Stimulated activated CD8-positive, alpha-beta memory T cell treated with anti-CD3 and anti-CD28 coated beads, Interleukin-2, amount 100 ng/mL, for 48 hours (primary cell): ENCODE data around the gene SSR1.

Experiments used
- DNase-seq, 2 donors: peaks; one replicate each; pipeline ENCODE4 v3.0.0-alpha.2; 2020; ENCODE audit warnings: low read depth in 2 of 2

The SSR1 gene

GRCh38 chr6:7258231-7258763 is 54.7 kb downstream of the SSR1 start:
- no peak for DNase-seq

DNA sequence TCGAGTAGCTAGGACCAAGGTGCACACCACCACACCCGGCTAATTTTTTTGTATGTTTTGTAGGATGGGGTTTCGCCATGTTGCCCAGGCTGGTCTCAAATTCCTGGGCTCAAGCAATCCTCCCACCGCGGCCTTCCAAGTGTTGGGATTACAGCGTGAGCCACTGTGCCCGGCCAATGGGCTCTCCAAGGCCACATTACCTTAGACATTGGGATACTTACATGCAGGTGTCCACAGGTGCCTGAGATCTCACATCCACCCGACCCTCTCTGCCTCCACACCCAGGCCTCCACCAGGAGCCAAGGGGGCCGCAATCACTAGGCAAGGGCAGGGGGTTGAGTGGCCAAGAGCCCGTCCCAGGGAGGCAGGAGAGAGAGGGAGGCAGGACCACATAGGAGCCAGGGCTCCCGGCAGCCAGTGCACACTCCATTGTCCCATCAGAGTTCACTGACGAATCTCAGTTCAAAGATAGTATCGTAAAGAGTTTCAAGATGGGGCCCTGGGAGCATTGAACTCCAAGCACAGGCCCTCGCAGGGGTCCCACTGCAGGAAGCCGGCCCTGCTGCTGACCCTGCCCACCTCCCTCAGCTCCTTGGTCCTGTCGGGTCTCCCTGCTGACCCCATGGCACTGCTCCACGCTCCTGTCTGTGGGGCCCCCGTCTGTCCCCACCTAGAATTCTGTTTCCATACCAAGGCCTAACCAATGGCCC is 55.3 kb downstream of the SSR1 start:
- DNase-seq = no peak

DNA sequence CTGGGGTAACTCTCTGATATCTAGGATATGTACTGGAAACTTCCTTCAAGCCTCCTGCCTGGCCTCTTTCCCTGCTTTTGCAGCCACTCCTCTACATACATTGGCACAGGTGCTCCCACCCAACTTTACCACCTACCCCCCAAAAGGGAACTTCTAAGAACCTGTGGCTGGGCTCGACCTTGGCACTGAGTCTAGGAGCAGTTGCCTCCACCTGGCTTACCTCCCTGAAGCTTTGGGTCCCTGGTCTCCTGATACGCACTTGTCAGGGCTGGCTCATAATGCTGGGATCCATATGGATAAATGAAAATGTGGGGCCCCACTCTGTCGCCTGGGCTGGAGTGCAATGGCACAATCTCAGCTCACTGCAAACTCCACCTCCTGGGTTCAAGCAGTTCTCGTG is 56.2 kb downstream of the SSR1 start:
- DNase-seq = no peak

GRCh38 chr6:7255918-7256317 is 57.1 kb downstream of the SSR1 start:
- DNase-seq = no peak

DNA sequence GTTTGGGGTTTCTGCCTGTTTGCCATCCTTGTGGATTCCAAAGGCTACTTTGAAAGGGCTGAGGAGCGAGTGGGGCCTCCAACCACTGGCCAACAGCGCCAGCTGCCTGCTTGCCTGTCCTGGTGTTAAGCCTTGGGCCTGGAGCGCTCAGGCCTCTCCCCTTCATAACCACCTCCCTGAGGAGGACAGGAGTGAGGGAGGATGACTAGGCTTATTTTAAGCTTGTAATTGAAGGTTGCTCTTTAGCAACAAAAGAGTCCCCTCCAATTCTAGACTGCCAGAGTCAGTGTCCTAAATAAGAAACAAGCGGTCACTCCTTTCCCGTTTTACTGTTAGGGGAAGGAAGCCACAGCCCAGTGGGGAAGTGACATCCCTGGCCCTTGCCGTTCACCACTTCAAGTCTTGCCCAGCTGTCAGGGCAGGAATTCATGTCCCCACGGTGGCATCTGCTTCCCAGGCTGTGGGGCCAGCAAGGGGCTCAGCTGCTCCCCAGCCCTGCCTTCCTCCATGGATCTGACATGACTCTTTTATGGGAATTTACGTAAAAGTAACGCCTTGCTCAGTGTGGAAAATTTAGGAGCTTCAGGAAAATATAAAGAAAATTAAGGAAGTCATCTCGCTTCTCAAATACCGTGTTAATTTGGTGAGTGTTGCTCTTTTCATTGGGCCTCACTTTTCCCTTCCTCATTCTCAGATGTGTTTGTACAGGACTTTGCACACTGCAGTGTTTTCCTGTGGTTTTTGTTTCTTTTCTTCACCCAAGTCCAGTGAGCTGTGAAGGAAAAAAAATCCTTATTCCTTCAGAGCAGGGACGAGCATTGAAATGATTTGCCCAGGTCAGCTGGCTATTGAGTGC is 57.8 kb downstream of the SSR1 start:
- no peak for DNase-seq

DNA sequence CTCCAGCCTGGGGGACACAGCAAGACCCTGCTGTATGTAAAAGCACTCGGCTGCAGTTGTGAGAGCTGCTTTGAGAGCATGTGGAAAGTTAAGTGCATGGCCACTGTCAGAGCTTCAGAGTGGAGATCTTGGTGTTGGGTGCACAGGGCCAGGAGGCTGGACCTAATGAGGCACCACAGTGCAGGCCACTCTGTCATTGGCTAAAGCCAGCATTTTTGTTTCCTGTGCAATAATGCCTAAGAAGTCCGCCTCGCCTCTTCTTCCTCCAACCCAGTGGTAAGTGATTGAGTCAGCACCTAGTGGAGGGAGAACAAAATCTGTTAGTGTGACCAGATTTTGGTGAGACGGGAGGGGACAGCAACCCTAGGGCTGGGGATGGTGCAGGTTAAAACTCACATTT is 60.6 kb downstream of the SSR1 start:
- no peak for DNase-seq

DNA sequence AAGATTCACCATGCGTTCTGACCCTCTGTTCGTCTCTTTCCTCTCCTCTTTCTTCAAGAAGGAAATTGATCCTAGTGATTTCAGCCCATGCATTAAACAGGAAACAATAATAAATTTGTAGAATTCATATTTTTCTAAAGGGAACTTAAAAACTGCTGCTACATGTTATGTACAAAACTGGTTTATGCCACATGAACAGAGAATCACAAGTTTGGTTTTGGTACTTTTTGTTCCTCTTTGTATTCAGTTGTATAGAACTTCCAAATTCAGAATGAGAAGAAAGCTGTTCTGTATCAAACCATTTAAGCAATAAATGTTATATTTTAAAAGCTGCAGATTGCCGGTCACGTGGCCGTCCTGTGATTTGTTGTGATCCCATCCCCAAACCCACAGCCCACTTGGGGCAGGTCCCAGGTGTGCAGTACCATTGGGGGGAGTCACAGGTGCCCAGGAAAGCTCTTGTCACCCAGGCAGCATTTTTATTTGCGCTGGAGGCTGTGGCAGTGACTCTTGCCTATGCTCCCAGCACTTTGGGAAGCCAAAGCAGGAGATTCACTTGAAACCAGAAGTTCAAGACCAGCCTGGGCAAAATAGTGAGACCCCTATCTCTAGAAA is 61.2 kb downstream of the SSR1 start:
- no peak for DNase-seq

GRCh38 chr6:7250812-7251211 is 62.2 kb downstream of the SSR1 start:
- no peak for DNase-seq

GRCh38 chr6:7249946-7250643 is 62.9 kb downstream of the SSR1 start:
- no peak for DNase-seq

- DNase-seq = no peak
Measured at GRCh38 chr6:7249391-7249790, 63.6 kb downstream of the SSR1 start.

DNA sequence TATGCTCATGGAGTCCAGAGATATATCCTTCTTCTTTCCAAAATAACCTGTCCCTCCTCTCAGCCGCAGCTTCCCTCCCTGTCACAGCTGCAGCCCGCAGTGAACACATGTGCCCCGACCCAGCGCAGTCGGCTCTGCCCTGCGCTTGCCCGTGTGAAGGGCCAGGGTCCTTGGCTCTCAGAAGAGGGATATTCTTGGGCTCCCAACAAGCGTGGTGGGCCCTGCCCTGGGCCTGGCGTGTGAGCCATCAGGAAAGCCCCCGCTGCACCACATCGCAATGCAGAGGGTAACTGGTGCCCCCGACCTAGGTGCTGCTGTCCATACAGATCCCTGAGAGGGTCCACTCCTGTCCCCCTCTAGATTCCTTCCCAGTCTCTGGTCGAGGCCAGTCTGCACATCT is 65.2 kb downstream of the SSR1 start:
- DNase-seq = no peak

DNA sequence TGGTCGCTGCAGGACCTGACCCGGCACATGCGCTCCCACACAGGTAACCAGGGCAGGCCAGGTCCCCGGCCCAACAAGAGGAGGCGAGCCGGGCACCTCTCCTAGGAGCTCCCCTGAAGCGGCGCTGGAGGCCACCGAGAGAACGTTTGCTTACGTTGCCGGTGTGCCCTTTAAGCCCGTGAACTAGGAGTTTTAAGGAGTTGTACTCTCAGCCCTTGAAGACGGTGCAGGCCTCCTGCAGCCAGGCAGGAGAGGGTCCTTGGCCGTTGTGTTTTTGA is 65.9 kb downstream of the SSR1 start:
- no peak for DNase-seq

DNA sequence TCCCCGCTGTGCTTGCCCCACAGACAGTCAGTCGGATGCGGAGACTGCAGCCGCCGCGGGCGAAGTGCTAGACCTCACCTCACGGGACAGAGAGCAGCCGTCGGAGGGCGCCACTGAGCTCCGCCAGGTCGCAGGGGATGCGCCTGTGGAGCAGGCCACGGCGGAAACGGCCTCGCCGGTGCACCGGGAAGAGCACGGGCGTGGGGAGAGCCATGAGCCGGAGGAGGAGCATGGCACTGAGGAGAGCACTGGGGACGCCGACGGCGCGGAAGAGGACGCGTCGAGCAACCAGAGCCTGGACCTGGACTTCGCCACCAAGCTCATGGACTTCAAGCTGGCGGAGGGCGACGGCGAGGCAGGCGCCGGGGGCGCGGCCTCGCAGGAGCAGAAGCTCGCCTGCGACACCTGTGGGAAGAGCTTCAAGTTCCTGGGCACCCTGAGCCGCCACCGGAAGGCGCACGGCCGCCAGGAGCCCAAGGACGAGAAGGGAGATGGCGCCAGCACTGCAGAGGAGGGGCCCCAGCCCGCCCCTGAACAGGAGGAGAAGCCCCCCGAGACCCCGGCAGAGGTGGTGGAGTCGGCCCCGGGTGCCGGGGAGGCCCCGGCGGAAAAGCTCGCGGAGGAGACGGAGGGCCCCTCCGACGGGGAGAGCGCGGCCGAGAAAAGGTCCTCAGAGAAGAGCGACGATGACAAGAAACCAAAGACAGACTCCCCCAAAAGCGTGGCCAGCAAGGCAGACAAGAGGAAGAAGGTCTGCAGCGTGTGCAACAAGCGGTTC is 66.4 kb downstream of the SSR1 start:
- no peak for DNase-seq

- DNase-seq = no peak
Measured at GRCh38 chr6:7245668-7246393, 67.2 kb downstream of the SSR1 start.

- no peak for DNase-seq
Measured at GRCh38 chr6:7243179-7243981, 69.6 kb downstream of the SSR1 start.

DNA sequence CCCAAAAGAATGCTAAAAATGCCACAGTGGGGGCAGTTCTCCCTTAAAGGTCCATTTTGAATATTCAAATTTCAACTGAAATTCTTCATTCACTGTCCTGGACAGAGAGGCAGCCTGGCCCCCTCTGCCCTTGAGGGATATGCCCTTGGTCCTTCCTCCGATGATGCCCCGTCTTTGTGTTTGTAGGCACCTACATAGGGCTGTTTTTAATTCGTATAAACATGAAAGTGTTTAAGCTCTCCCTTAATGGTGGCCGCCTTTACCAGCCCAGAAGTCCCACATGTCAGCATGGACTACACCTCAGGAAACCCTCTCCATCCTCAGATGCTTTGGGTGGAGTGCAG is 70.2 kb downstream of the SSR1 start:
- DNase-seq = no peak

- DNase-seq = no peak
Measured at GRCh38 chr6:7241709-7242645, 71.0 kb downstream of the SSR1 start.

- no peak for DNase-seq
Measured at GRCh38 chr6:7241160-7241559, 71.8 kb downstream of the SSR1 start.

DNA sequence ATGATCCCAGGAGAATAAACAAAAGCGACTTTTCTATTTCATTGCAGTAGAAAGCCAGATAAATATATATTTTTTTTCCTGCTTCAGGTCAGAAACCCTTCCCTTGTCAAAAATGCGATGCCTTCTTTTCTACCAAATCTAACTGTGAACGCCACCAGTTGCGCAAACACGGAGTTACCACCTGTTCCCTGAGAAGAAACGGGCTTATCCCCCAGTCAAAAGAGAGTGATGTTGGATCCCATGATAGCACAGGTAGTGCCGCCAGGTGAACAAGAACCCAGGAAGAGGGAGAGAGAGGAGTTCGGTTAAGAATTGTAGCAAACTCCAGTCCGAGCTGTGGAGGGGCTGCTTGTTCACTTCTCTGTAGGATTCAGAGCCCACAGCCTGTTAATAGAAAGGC is 72.6 kb downstream of the SSR1 start:
- DNase-seq = no peak
